Measurements from ENCODE around the gene SELPLG. TPM values are rescaled to one million over a fixed set of nuclear protein-coding genes. Genes with fewer than 3 reads are reported as not detected.
"Not testable (repeated sequence)": the region's sequence is repeated elsewhere in the genome, so short reads cannot be mapped to it uniquely, and the experiment has no call there.

Gene SELPLG
- total RNA-seq, 4 donors from 2014 or later: 2.5 to 10.1 (median 5.6) TPM

DNA sequence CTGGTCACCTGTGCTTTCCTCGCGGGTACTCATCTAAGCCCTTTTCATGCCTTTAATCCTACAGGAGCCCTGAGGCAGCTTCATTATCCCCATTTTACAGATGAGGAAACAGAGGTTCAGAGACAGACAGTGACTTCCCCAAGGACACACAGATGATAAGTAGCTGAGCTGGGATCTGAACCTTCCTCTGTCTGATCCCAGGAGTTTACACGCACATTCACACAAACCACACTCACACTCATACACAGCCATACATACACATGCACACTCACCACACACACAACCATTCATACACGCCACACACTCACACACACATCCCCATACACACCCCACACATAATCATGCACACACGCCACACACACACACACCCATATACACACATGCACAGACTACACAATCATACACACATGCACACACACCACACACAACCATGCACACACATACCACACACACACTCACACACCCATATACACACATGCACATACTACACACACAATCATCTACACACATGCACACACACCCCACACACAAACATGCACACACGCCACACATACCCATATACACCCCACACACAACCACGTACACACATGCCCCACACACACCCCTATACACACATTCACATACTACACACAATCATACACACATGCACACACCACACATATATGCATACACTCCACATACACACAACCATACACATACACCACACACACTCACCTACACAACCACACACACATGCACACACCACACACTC, 38.6 kb downstream of the SELPLG start:
- H3K36me3 ChIP-seq: no peaks in the 10 kb centered on the region
- H3K9me3 ChIP-seq: no peaks in the 10 kb centered on the region
- 80 to 91% methylated on average over 7 of the region's 7 CpGs for WGBS, 2 donors
- intact Hi-C loops (cut with DNase I): no loop called here
- H3K27me3 ChIP-seq: no peaks in the 10 kb centered on the region
- TF ChIP-seq, protein P1, sequence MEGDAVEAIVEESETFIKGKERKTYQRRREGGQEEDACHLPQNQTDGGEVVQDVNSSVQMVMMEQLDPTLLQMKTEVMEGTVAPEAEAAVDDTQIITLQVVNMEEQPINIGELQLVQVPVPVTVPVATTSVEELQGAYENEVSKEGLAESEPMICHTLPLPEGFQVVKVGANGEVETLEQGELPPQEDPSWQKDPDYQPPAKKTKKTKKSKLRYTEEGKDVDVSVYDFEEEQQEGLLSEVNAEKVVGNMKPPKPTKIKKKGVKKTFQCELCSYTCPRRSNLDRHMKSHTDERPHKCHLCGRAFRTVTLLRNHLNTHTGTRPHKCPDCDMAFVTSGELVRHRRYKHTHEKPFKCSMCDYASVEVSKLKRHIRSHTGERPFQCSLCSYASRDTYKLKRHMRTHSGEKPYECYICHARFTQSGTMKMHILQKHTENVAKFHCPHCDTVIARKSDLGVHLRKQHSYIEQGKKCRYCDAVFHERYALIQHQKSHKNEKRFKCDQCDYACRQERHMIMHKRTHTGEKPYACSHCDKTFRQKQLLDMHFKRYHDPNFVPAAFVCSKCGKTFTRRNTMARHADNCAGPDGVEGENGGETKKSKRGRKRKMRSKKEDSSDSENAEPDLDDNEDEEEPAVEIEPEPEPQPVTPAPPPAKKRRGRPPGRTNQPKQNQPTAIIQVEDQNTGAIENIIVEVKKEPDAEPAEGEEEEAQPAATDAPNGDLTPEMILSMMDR (IDR thresholded peaks at IDR 0.05): no peak
- no peak for TF ChIP-seq POLR2A (IDR thresholded peaks at IDR 0.05)
- no peak for DNase-seq
- no peak overlapping the region for H3K4me3 ChIP-seq
- no peak overlapping the region for H3K27ac ChIP-seq
- peaks cover 0 to 5% (median 0%) of the 10 kb centered on the region in 3 donors for H3K4me1 ChIP-seq

DNA sequence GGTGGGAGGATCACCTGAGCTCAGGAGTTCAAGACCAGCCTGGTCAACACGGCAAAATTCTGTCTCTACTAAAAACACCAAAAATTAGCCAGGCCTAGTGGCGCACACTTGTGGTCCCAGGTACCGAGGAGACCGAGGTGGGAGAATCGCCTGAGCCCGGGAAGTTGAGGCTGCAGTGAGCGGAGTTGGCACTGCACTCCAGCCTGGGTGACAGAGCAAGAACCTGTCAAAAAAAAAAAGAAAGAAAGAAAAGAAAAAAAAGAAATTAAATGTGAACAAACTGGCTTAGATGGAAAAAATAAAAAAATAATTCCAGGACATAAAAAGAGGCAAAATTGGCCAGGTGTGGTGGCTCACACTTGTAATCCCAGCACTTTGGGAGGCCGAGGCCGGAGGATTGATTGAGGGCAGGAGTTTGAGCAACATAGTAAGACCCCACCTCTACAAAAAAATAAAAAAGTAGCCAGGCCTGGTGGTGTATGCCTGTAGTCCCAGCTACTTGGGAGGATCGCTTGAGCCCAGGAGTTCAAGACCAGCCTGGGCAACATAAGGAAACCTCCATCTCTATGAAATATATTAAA, 39.3 kb downstream of the SELPLG start:
- 91 to 96% methylated on average over 10 of the region's 10 CpGs for WGBS, 2 donors
- H3K36me3 ChIP-seq: no peaks in the 10 kb centered on the region
- H3K9me3 ChIP-seq: no peaks in the 10 kb centered on the region
- intact Hi-C loops (cut with DNase I): no loop called here
- no peak overlapping the region for H3K4me3 ChIP-seq
- no peak overlapping the region for H3K27ac ChIP-seq
- H3K4me1 ChIP-seq: peaks cover 0 to 8% (median under 1%) of the 10 kb centered on the region in 3 donors
- H3K27me3 ChIP-seq: peaks cover 0 to 5% (median 0%) of the 10 kb centered on the region in 4 donors
- TF ChIP-seq, protein P1 (IDR thresholded peaks at IDR 0.05): no peak
- no peak for TF ChIP-seq POLR2A (IDR thresholded peaks at IDR 0.05)
- DNase-seq: no peak

DNA sequence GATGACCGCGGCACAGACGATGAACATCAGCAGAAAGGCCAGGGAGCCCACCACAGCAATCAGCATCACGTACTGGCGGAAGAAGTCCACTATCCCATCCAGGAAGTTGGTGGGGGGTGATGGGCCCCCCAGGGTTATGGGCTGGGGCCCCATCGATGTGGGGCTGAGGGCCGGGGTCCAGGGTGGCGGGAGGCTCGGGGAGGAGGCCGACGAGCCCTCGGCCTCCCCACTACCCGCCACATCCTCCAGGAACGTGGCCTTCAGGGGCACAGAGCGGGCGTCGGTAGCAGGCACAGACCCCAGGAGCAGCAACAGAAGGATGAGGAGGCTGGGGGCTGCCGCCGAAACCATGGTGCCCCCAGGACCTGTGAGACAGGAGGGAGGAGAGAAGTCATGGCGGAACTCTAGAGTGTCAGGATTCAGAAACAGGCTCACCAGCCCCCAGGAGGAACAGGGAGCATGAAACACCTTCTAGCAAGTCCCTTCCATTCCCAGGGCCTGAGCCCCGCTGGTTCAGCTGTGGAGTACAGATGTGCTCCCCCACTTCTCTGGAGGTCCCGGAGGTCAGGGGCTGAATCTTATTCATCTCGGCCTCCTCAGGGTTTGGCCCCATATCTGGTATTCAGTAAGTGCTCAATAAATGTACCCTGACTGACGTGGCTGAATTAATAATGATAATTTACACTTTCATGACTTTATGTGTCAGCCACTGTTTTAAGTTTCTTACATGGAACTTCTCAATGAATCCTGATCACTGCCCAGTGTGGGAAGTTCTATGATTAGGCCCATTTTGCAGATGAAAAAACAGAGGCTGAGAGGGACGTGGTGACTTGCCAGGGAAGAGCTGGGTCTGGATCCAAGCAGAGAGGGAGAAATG, 41.4 kb downstream of the SELPLG start:
- no peak for DNase-seq
- TF ChIP-seq POLR2A (IDR thresholded peaks at IDR 0.05): no peak
- Histone ChIP-seq H3K9me3 (no peaks in the 10 kb centered on the region), H3K4me1 (peaks cover 4 to 19% (median 5%) of the 10 kb centered on the region in 3 donors), H3K27ac (no peak overlapping the region), H3K4me3 (no peak overlapping the region), H3K27me3 (peaks cover 0 to 10% (median 0%) of the 10 kb centered on the region in 4 donors), H3K36me3 (no peaks in the 10 kb centered on the region)
- intact Hi-C loops (cut with DNase I): no loop called here
- 83 to 94% methylated on average over 6 to 10 of the region's 25 CpGs for WGBS, 2 donors

DNA sequence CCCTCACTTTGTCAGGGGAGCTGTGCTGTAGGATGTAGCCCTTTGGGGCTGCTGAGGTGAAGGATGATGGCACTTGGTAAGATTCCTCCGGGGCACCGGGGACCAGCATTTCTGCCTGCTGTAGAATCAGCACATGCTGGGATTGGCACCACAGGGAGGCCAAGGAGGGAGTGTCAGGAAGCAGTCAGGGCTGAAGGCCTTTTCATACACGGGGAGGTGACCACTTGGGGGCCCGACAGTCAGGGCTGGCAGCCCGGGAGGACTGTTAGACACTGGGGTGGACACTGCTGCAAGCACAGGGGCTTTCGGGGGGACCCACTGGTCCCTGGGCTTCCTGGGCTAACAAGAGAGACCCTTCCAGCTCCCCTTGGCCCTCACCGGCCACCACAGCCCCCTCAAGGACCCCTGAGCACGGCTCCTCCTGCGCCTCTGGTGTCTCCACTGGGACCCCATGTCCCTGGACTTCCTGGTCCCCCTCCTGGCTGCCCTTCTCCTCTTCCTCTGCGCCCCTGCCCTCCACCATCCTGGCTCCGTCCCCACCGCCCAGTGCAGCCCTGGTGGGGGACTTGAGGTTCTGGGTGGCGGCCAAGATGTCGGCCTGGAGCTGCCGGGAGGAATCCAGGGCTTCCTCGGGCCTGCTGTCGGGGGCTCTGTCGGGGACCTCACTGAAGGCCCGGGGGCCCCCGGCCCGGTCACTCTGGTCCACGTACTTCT, 42.3 kb downstream of the SELPLG start:
- DNase-seq: no peak
- intact Hi-C loops (cut with DNase I): no loop called here
- WGBS, 2 donors: 89 to 93% methylated on average over 7 to 8 of the region's 22 CpGs
- H3K27me3 ChIP-seq: peaks cover 0 to 10% (median 0%) of the 10 kb centered on the region in 4 donors
- no peak for TF ChIP-seq POLR2A (IDR thresholded peaks at IDR 0.05)
- TF ChIP-seq, protein P1 (IDR thresholded peaks at IDR 0.05): no peak
- no peaks in the 10 kb centered on the region for H3K9me3 ChIP-seq
- H3K27ac ChIP-seq: no peak overlapping the region
- no peak overlapping the region for H3K4me3 ChIP-seq
- peaks cover 4 to 14% (median 5%) of the 10 kb centered on the region in 3 donors for H3K4me1 ChIP-seq
- H3K36me3 ChIP-seq: no peaks in the 10 kb centered on the region

DNA sequence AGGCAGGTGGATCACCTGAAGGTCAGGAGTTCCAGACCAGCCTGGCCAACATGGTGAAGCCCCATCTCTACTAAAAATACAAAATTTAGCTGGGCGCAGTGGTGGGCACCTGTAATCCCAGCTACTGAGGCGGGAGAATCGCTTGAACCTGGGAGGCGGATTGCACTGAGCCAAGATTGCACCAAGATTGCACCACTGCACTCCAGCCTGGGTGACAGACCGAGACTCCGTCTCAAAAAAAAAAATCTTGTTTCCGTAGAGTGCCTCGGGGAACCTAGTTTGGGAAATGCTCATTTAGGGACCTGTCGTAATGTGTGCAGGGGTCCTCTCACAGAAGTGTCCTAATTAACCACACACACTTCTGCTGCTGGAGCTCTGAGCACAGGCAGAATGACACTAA, 43.2 kb downstream of the SELPLG start:
- Histone ChIP-seq H3K4me1 (peaks cover 4 to 14% (median 5%) of the 10 kb centered on the region in 3 donors), H3K27me3 (peaks cover 0 to 10% (median 0%) of the 10 kb centered on the region in 4 donors)
- H3K9me3 ChIP-seq; intact Hi-C loops (cut with DNase I); H3K4me3 ChIP-seq; DNase-seq; H3K36me3 ChIP-seq; H3K27ac ChIP-seq: not testable (repeated sequence)
- 89 to 95% methylated on average over 7 of the region's 9 CpGs for WGBS, 2 donors
